ENCODE data around the gene KLHL35.
"Not testable (repeated sequence)": the region's sequence is repeated elsewhere in the genome, so short reads cannot be mapped to it uniquely, and the experiment has no call there.

Gene KLHL35

GRCh38 chr11:75387736-75388294 lies 45.2 kb downstream of the KLHL35 start:
- DNase-seq: no peak

GRCh38 chr11:75386942-75387630 lies 45.9 kb downstream of the KLHL35 start:
- DNase-seq: no peak

- peak; percentile 91 for DNase-seq
Observed at GRCh38 chr11:75384438-75385080, 48.4 kb downstream of the KLHL35 start.

- no peak for DNase-seq
Observed at GRCh38 chr11:75383246-75383645, 49.8 kb downstream of the KLHL35 start.

GRCh38 chr11:75380716-75381420 lies 52.1 kb downstream of the KLHL35 start:
- no peak for DNase-seq

GRCh38 chr11:75380245-75380644 lies 52.8 kb downstream of the KLHL35 start:
- DNase-seq: no peak

GRCh38 chr11:75378776-75379175 lies 54.2 kb downstream of the KLHL35 start:
- not testable (repeated sequence) for DNase-seq

GRCh38 chr11:75376175-75376574 lies 56.8 kb downstream of the KLHL35 start:
- no peak for DNase-seq

GRCh38 chr11:75375626-75376025 lies 57.4 kb downstream of the KLHL35 start:
- no peak for DNase-seq

- DNase-seq: no peak
Observed at GRCh38 chr11:75374646-75375045, 58.4 kb downstream of the KLHL35 start.

GRCh38 chr11:75373201-75373600 lies 59.8 kb downstream of the KLHL35 start:
- no peak for DNase-seq

Data from midbrain (tissue), 1 donor.